GM23338 (cell line): Measurements from ENCODE around the gene CLPTM1L. TPM values are rescaled to one million over a fixed set of nuclear protein-coding genes. Genes with fewer than 3 reads are reported as not detected.

Experiments
- ATAC-seq: fragments of 200-7000 bp; cut with Tn5 transposase; 3 replicates; pipeline ENCODE4 v1.9.1; 2020
- DNase-seq: peaks from one replicate; pipeline ENCODE4 v3.0.0-alpha.2; 2015; ENCODE audit warnings: low spot score
- H2AFZ ChIP-seq: fragments of 200-600 bp; sonication (generic); 2 replicates; pipeline ENCODE4 v1.8.0; 2016; ENCODE audit warnings: antibody characterized with exemption, mild to moderate bottlenecking, moderate library complexity
- H3F3A ChIP-seq: fragments of 200-600 bp; sonication (generic); replicated peaks from 2 replicates; pipeline ENCODE4 v1.8.0; 2017; ENCODE audit warnings: antibody characterized with exemption, mixed run types, low read depth
- H3K27ac ChIP-seq: fragments of 200-600 bp; sonication (generic); 2 replicates; pipeline ENCODE4 v1.6.1; 2016; ENCODE audit warnings: low read depth
- H3K27me3 ChIP-seq: fragments of 200-600 bp; sonication (generic); 2 replicates; pipeline ENCODE4 v1.8.0; 2016; ENCODE audit warnings: mild to moderate bottlenecking, mixed run types, moderate library complexity; ENCODE audit not compliant: insufficient read depth
- H3K36me3 ChIP-seq: fragments of 200-600 bp; sonication (generic); 2 replicates; pipeline ENCODE4 v1.8.0; 2016; ENCODE audit warnings: mild to moderate bottlenecking; ENCODE audit not compliant: insufficient read depth
- H3K4me1 ChIP-seq: fragments of 200-600 bp; sonication (generic); 2 replicates; pipeline ENCODE4 v1.8.0; 2016; ENCODE audit warnings: mild to moderate bottlenecking, moderate library complexity; ENCODE audit not compliant: insufficient read depth
- H3K4me2 ChIP-seq: fragments of 200-600 bp; sonication (generic); 2 replicates; pipeline ENCODE4 v1.7.1; 2017; ENCODE audit warnings: mixed run types
- H3K4me3 ChIP-seq: fragments of 200-600 bp; sonication (generic); 2 replicates; pipeline ENCODE4 v1.6.1; 2016; ENCODE audit warnings: mixed run types
- H3K79me2 ChIP-seq: fragments of 200-600 bp; sonication (generic); replicated peaks from 2 replicates; pipeline ENCODE4 v1.8.0; 2017; ENCODE audit warnings: mild to moderate bottlenecking; ENCODE audit not compliant: insufficient read depth
- H3K9me2 ChIP-seq: fragments of 200-600 bp; sonication (generic); 2 replicates; pipeline ENCODE4 v1.8.0; 2017; ENCODE audit not compliant: insufficient read depth
- H4K20me1 ChIP-seq: fragments of 200-600 bp; sonication (generic); replicated peaks from 2 replicates; pipeline ENCODE4 v1.8.0; 2017; ENCODE audit warnings: mild to moderate bottlenecking; ENCODE audit not compliant: insufficient read depth
- H3K27ac Mint-ChIP-seq: 2 replicates; pipeline ENCODE4 v1.8.0; 2020; ENCODE audit warnings: inconsistent platforms, mild to moderate bottlenecking, moderate library complexity, mixed read lengths
- H3K27me3 Mint-ChIP-seq: 3 replicates; pipeline ENCODE4 v1.8.0; 2022; ENCODE audit warnings: low read depth, mild to moderate bottlenecking, moderate library complexity, mixed read lengths, inconsistent platforms; ENCODE audit not compliant: insufficient read depth, poor library complexity
- H3K36me3 Mint-ChIP-seq: 3 replicates; pipeline ENCODE4 v1.8.0; 2021; ENCODE audit warnings: low read depth, mild to moderate bottlenecking, inconsistent platforms, moderate library complexity, mixed read lengths
- H3K4me1 Mint-ChIP-seq: 3 replicates; pipeline ENCODE4 v1.8.0; 2020; ENCODE audit warnings: mild to moderate bottlenecking, inconsistent platforms, mixed read lengths
- H3K4me3 Mint-ChIP-seq: 3 replicates; pipeline ENCODE4 v1.8.0; 2021; ENCODE audit warnings: moderate library complexity, mild to moderate bottlenecking, inconsistent platforms, mixed read lengths
- H3K9me3 Mint-ChIP-seq: 3 replicates; pipeline ENCODE4 v1.8.0; 2020; ENCODE audit warnings: moderate library complexity, mild to moderate bottlenecking, inconsistent platforms, mixed read lengths
- ETS1 ChIP-seq: IDR thresholded peaks from 2 replicates; pipeline ENCODE4 v1.6.1; 2016; ENCODE audit warnings: antibody characterized with exemption
- EZH2 ChIP-seq: fragments of 200-600 bp; sonication (generic); IDR thresholded peaks from one replicate; pipeline ENCODE4 v1.8.0; 2017; ENCODE audit warnings: antibody characterized with exemption, mild to moderate bottlenecking, low read depth; ENCODE audit not compliant: unreplicated experiment
- EZH2phosphoT487 ChIP-seq: fragments of 200-600 bp; sonication (generic); IDR thresholded peaks from one replicate; pipeline ENCODE4 v1.8.1; 2018; ENCODE audit warnings: antibody characterized with exemption; ENCODE audit not compliant: unreplicated experiment
- NANOG ChIP-seq: IDR thresholded peaks from 2 replicates; pipeline ENCODE4 v1.6.1; 2016; ENCODE audit warnings: antibody characterized with exemption, borderline replicate concordance
- POLR2AphosphoS5 ChIP-seq: IDR thresholded peaks from 2 replicates; pipeline ENCODE4 v1.6.1; 2016; ENCODE audit warnings: antibody characterized with exemption, low read depth
- STAT1 ChIP-seq: IDR thresholded peaks from one replicate; pipeline ENCODE4 v1.6.1; 2016; ENCODE audit warnings: antibody characterized with exemption; ENCODE audit not compliant: unreplicated experiment
- ZNF114 ChIP-seq: fragments of 250-450 bp; sonication (Bioruptor Pico); IDR thresholded peaks from 2 replicates; pipeline ENCODE4 v1.5.0; 2020; ENCODE audit warnings: mild to moderate bottlenecking, moderate library complexity
- ZNF462 ChIP-seq: fragments of 250-450 bp; sonication (Bioruptor Pico); IDR thresholded peaks from 2 replicates; pipeline ENCODE4 v1.5.0; 2020; ENCODE audit warnings: mild to moderate bottlenecking, moderate library complexity
- polyA plus RNA-seq: library from polyadenylated mRNA; unstranded; fragments of >200 nt; fragmentation: Nextera tagmentation; extraction: Ambion mirVana; gene quantifications from 2 replicates; pipeline ENCODE4 v1.2.1, GENCODE V29; 2016
- total RNA-seq: library from RNA; depleted of rRNA; stranded (reverse); fragments of >200 nt; shearing (Covaris generic); gene quantifications from 2 replicates; pipeline ENCODE4 v1.2.3, GENCODE V29; 2014

The CLPTM1L gene
- total and polyA plus RNA-seq, 2 experiments from 2014 or later: 39.9 to 110 TPM

- no peak for TF ChIP-seq ZNF114 (CRISPR knock-in tag)
- TF ChIP-seq EZH2: no peak
- no peak for TF ChIP-seq ETS1
- TF ChIP-seq NANOG: no peak
- TF ChIP-seq POLR2AphosphoS5: no peak
- TF ChIP-seq STAT1: no peak
- no peak for TF ChIP-seq EZH2phosphoT487
- no peak for TF ChIP-seq ZNF462 (CRISPR knock-in tag)
- H3K36me3 ChIP-seq: peaks cover 8% of the 10 kb centered on the region; the same call in 1 of the 2 replicates
- H3K27me3 ChIP-seq: no peaks in the 10 kb centered on the region
- Mint-ChIP-seq H3K36me3 (peaks cover 67% of the 10 kb centered on the region), H3K27me3 (peaks cover 5% of the 10 kb centered on the region), H3K9me3 (no peaks in the 10 kb centered on the region; the same call in 1 of the 3 replicates), H3K4me3 (no peak overlapping the region), H3K27ac (no peak overlapping the region), H3K4me1 (peaks cover 6% of the 10 kb centered on the region; the same call in 1 of the 3 replicates)
- H3K4me3 ChIP-seq: no peak overlapping the region
- 0 out of 2 replicates have a peak, but pooled peaks cover 6% of the 10 kb centered on the region for H3F3A ChIP-seq
- no peak overlapping the region for H2AFZ ChIP-seq
- peaks cover 4% of the 10 kb centered on the region; the same call in 1 of the 2 replicates for H4K20me1 ChIP-seq
- H3K4me2 ChIP-seq: no peak overlapping the region
- H3K9me2 ChIP-seq: no peaks in the 10 kb centered on the region
- DNase-seq (no peak), ATAC-seq (no peak)
- H3K79me2 ChIP-seq: no peaks in the 10 kb centered on the region
- no peaks in the 10 kb centered on the region for H3K4me1 ChIP-seq
- H3K27ac ChIP-seq: no peak overlapping the region
These were observed 22.6 kb downstream of the CLPTM1L start for GRCh38 chr5:1322036-1322900.
